ENCODE measurements around the gene CYLD. TPM values are rescaled to one million over a fixed set of nuclear protein-coding genes. Genes with fewer than 3 reads are reported as not detected.

The CYLD gene
- total RNA-seq (2014; rRNA removed; shearing (Covaris generic)), result 76.8 and 83.4 TPM in 2 replicates

DNA sequence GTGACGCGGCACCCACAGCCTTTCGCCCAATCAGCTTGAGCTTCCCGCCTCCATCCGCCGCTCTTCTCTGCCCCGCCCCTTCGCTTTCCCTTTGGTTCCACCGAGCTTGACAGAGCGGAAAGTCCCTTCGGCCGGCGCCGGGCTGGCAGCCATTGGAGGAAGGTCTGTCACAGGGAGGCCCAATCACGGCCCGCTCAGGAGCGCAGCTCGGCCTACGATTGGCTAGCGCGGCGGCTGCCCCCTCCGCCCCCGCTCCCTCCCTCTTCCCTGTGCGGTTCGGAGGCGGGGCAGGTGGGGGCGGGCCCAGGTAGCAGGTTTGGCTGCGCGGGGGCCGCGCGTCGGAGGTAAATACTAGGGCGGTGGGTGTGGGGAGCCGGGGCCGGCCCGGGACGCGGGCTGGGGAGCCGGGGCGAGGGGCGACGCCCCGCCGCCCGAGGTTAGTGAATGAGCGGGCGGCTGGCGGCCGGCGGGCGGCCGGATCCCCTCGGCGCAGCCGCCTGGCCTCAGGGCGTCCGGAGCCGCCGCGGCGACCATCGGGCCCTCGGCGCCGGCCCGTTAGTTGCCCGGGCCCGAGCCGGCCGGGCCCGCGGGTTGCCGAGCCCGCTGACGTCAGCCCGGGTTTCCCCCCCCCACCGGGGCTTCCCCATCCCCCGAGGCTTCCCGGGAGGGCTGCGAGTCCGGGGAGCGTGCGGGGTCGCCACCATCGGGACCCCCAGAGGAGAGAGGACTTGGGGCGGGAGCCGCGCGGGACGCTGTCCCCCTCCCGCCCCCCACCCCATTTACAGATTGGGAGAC lies at the start of gene CYLD:
TSS of gene CYLD (plus strand) at position 306 of the 795 bp plus-strand sequence. CDS start 7,613 bp downstream, outside the sequence.
- DNase-seq (ENCODE audit: low spot score), result peak; percentile 99

DNA sequence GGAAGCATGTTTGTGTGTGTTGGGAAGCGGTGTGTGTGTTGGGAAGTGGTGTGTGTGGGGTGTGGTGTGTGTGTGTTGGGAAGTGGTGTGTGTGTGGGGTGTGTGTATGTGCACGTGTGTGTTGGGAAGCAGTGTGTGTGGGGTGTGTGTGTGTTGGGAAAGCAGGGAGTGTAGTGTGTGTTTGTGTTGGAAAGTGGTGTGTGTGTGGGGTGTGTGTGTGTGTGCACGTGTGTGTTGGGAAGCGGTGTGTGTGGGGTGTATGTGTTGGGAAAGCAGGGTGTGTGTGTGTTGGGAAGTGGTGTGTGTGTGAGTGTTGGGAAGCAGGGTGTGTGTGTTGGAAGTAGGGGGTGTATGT lies 49.3 kb upstream of the CYLD start:
- DNase-seq (ENCODE audit: low spot score), result no peak

DNA sequence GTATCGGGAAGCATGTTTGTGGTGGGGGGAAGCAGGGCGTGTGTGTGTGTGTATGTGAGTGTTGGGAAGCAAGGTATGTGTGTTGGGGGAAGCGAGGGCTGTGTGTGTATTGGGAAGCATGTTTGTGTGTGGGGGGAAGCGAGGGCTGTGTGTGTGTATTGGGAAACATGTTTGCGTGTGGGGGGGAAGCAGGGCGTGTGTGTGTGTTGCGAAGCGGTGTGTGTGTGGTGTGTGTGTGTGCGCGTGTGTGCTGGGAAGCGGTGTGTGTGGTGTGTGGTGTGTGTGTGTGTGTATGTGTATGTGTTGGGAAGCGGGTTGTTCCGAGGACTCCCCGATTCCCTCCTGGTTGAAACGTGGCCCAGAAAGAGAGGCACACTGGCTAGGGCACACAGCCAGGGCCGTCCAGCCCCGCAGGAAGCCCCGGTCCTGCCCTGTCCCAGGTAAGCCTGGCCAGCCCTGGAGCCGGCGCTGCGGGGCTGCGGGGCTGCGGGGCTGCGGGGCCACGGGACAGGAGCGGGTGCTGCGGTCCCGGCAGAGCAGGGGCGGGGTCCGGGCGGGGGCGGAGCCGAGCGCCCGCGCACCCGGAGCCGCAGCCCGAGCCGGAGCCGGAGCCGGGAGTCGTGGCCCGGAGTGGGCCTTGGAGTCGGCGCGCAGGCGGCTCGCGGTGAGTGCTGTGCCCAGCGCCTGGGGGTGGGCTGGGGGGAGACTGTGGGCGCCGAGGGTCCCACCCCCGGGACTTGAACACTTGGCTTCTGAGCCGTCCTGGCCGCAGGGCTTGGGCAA lies 48.7 kb upstream of the CYLD start, which contains the start of gene NOD2:
TSS of gene NOD2 (plus strand) at position 608 of the 783 bp plus-strand sequence. CDS start 5,890 bp downstream, outside the sequence.
- DNase-seq (ENCODE audit: low spot score), result no peak

DNA sequence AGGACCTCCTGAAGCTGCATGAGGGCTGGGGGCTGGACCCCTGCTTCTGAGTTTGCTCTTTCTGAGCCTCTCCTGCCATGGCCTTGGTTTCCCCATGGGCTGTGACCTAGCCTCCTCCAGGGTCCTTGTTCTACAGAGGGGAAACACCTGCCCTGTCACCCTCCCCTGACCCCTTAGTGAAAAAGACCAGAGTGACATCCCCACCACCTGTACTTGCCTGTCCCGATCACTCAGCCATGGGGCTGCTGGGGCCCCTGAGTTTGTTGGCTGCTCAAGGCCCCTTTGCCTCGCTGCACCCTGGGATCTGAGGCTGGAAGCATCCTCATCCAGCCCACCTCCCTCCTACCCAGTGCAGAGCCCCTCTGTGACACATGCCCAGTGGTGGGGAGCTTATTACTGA lies 47.7 kb upstream of the CYLD start:
- DNase-seq (ENCODE audit: low spot score), result no peak

DNA sequence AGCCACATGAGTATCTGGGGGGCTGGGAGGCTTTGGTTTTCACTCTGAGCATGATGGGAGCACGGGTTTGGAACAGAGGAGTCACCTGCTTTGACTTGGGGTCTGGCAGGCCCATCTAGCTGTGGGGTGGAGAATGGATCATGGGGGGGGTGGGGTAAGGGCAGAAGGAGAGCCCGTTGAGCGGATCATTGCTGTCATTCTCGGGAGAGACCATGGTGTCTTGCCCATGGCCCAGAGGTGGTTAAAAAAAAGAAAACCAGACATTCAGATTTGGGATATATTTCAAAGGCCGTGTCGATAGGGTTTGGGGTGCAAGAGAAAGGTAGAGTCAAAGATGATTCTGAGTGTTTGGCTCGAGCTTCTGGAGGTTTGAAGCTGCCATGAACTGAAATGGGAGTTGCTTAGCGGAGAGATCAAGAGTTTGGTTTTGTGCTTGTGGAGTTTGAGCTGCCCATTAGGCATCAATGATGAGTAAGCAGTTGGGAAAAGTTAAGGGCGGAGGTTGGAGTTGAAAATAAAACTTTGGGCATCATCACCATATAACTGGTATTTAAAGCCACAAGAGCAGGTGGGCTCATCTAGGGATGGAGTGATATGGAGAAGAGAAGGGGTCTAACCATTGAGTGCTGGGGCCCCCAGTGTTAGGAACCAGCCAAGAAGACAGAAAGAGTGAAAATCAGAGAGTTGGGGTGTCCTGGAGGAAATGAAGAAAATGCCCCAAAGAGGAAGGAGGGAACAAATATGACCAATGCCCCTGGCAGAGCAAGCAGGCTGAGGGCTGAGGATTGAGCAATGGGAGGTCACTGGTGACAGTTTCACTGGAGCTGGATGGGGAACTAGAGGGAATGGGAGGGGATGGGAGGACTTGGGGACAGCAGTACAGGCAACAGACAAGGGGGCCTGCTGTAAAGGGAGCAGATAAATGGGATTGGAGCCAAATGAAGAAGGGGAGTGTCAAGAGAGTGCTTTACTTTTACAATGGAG lies 46.6 kb upstream of the CYLD start:
- no peak for DNase-seq (ENCODE audit: low spot score)

DNA sequence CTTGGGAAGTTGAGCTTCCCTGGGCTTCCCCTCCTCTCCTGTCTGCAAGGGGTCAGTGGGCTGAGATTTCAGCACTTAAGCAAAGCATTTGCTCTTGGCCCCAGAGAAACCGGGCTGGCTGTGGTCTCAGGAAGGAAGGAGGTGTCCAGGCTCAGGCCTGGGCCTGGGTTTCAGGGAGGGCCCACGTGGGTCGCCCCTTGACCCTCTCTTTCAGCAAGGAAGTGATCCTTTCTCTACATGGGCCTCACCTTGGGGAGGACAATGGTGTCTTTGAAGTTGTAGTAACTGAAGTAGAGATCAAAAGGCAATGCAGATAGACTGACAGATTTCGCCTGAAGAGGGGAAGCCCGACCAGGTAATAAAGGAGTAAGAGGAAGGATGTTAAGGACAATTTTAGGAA lies 45.8 kb upstream of the CYLD start:
- DNase-seq (ENCODE audit: low spot score), result no peak

GRCh38 chr16:50696575-50697420 lies 45.1 kb upstream of the CYLD start:
- peak; percentile 80 for DNase-seq (ENCODE audit: low spot score)

DNA sequence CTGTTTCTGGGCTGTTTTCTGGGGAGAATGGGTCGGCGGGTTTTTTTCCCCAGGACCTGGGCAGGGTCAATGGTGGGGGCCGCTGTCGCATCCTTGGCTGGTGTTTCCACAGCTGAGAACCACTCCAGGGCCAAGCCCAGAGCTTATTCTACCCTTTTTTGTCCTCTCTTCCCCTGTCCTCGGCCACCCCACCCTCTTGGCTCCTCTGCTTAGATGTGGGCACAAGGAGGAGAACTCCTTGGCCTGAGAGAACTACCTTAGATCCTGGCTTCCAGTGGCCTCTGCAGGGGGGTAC lies 44.5 kb upstream of the CYLD start:
- no peak for DNase-seq (ENCODE audit: low spot score)

DNA sequence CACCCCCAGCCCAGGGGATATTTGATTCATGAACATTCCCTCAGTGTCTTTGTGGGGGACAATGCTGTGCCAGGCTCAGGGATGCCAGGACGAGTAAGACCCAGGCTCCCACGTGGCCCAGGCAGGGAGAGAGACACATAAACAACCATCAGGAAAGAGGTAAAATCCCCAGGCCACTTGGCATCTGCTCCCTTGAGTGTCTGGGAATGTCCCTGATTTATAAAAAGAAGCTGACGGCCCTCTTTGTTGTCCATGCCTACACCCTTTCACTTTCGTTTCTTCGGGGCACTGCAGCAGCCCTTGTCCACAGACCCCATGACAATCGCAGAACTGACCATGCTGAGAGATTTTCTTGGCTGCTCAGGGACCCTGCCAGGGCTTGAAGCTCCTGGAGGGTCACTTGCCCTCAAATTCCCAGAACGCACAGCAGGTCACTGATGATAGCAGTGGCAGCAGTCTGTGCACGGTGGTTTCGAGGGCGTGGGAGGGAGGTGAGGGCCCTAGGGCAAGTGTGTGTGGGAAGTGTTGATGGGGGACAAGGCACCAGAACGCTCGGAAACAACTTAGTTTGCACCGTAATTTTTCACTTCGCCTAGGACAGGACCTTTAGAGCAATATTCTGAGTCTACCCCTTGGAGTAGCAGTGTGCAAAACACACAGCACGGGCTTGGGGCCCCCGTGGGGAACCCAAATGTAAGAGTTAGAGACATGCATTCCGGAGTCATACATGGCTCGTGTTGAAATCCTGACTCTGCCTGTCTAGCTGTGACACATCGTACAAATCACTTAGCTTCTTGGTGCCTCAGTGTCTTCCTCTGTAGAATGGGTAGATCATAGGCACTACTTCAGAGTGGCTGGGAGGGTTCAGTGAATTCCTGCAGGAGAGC lies 43.8 kb upstream of the CYLD start:
- DNase-seq (ENCODE audit: low spot score), result peak; percentile 71

DNA sequence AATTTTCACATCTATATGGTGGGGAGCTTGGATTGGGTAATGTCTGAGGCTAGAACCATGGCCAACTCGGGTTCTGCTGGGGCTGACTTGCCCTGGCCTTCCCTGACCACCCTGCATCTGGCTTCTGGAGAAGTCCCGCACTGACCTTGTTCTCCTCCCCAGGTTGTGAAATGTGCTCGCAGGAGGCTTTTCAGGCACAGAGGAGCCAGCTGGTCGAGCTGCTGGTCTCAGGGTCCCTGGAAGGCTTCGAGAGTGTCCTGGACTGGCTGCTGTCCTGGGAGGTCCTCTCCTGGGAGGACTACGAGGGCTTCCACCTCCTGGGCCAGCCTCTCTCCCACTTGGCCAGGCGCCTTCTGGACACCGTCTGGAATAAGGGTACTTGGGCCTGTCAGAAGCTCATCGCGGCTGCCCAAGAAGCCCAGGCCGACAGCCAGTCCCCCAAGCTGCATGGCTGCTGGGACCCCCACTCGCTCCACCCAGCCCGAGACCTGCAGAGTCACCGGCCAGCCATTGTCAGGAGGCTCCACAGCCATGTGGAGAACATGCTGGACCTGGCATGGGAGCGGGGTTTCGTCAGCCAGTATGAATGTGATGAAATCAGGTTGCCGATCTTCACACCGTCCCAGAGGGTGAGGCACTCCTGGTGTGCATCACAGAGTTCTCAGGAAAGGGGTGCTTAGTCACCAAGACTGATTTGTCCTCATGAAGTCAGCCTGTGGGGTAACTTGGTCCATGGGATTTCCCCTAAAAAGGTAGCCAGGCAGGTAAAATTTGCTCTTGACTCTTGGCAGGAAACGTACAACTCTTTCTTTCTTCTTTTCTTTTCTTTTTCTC lies 42.3 kb upstream of the CYLD start:
- peak; percentile 14 for DNase-seq (ENCODE audit: low spot score)

- no peak for DNase-seq (ENCODE audit: low spot score)
Measured at GRCh38 chr16:50702725-50703124, 39.2 kb upstream of the CYLD start.

- DNase-seq (ENCODE audit: low spot score), result no peak
Measured at GRCh38 chr16:50704245-50704644, 37.6 kb upstream of the CYLD start.

DNA sequence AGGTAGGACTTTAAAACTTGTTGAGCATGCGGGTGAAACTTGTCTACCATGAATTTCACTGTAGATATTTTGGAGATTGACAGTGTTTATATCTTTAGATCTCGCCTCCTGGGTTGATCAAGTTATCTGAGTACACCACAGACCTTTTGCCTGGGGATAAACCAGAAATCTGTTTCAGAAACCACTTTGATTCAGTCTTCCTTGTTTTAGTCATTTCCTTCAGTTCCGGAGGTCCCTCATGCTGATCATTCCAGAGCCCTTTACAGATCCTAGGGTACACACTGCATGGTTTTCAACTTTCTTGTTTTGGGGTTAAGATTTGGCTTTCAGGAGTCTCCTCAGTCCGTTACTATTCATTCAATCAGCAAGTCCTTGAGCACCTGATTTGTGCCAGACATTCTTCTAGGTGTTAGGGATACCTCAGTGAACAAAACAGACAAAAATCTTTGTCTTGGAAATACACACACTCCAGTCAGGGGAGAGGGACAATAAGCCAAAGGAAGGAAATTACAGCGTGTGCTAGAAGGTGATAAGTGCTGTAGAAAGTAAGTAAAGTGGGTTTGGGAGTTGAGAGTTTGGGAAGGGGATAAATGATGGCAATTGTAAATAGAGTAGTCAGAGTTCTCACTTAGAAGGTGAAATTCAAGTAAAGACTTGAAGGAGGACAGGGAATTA lies 36.3 kb upstream of the CYLD start:
- no peak for DNase-seq (ENCODE audit: low spot score)

DNA sequence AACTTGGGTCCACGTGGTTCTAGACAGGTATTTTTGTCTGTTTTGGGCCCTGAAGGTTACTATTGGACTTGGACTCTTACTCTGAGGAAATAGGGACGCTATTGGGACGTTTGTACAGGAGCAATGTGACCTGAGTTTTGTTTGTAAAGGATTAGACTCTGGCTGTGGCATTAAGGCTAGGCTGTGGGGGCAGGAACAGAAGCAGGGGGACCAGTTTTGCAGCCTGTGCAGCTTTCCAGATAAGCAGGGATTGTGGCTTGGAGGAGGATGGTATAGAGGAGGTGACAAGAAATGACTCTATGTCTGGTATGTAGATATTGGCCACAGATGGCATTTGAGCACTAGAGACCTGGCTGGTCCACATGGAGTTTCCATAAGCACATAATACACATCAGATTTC lies 35.6 kb upstream of the CYLD start:
- DNase-seq (ENCODE audit: low spot score), result no peak

GRCh38 chr16:50708373-50709060 lies 33.4 kb upstream of the CYLD start:
- DNase-seq (ENCODE audit: low spot score), result no peak

DNA sequence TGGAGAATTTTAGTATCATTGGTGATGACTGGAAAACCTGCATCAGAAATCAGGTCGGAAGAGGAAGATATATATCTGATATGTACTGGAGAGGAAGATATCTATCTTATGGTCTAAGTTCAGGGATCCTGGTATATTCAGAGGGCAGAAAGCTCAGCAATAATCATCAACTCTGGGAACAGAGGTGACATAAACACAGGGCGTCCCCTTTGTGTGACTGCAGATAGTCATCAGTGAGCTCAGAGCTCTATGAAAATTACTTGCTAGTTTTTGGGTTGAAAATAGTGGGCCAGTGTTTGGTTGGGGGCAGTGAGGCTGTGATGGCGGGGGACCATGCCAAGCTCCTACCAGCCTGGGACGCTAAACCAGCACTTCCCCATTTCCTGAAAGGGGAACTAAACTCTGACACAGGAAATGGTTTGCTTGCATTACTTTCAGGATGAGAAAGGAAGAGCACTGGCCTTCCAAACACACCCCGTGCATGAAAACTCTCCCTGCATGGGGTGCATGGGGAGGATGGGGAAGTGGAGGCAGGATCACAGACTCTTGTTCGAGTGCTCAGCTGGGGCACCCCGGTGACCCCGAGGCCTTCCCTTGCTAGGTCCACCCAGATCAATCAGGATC lies 32.7 kb upstream of the CYLD start:
- no peak for DNase-seq (ENCODE audit: low spot score)

DNA sequence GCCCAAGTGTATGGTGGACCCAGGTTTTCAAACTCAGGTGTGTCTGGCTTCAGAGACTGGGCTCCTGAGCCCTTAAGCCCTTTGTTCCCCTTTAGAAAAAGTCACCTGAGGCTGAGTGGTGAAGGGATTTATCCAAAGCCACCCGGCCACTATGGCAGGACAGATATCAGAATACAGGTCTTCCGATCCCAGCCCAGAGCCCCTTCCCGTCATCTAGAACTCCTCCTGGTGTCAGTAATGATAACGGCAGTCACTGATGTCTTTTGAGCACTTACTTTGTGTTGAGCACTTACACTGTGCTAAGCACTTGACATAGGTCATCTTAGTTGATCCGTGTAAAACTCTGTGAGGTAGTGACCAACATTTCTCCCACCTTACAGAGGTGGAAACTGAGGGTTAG lies 31.9 kb upstream of the CYLD start:
- DNase-seq (ENCODE audit: low spot score), result no peak
